ENCODE measurements around the gene CTXND1.
"Not testable (repeated sequence)": the region's sequence is repeated elsewhere in the genome, so short reads cannot be mapped to it uniquely, and the experiment has no call there.

Gene CTXND1

GRCh38 chr15:80252121-80252518, at the start of gene CTXND1:
Gene CTXND1 (minus strand): TSS chr15:80252213. CDS start chr15:80201949, 50,264 bp downstream.
- no peak for DNase-seq (ENCODE audit: low read depth in 2 of 2)

GRCh38 chr15:80301472-80301871, 49.5 kb upstream of the CTXND1 start:
- no peak for DNase-seq (ENCODE audit: low read depth in 2 of 2)

GRCh38 chr15:80295777-80296176, 43.8 kb upstream of the CTXND1 start:
- not testable (repeated sequence) for DNase-seq (ENCODE audit: low read depth in 2 of 2)

- no peak for DNase-seq (ENCODE audit: low read depth in 2 of 2)
Observed at GRCh38 chr15:80292079-80292478, 40.1 kb upstream of the CTXND1 start.

- not testable (repeated sequence) for DNase-seq (ENCODE audit: low read depth in 2 of 2)
Observed at GRCh38 chr15:80290891-80291290, 38.9 kb upstream of the CTXND1 start.

- no peak for DNase-seq (ENCODE audit: low read depth in 2 of 2)
Observed at GRCh38 chr15:80289528-80290495, 37.8 kb upstream of the CTXND1 start.

GRCh38 chr15:80288131-80288530, 36.1 kb upstream of the CTXND1 start:
- no peak for DNase-seq (ENCODE audit: low read depth in 2 of 2)

- no peak for DNase-seq (ENCODE audit: low read depth in 2 of 2)
Observed at GRCh38 chr15:80286055-80286454, 34.0 kb upstream of the CTXND1 start.

GRCh38 chr15:80285379-80285778, 33.4 kb upstream of the CTXND1 start:
- no peak for DNase-seq (ENCODE audit: low read depth in 2 of 2)

GRCh38 chr15:80283531-80283930, 31.5 kb upstream of the CTXND1 start:
- no peak for DNase-seq (ENCODE audit: low read depth in 2 of 2)

- no peak for DNase-seq (ENCODE audit: low read depth in 2 of 2)
Observed at GRCh38 chr15:80277147-80277546, 25.1 kb upstream of the CTXND1 start.

- no peak for DNase-seq (ENCODE audit: low read depth in 2 of 2)
Observed at GRCh38 chr15:80275961-80276360, 23.9 kb upstream of the CTXND1 start.

GRCh38 chr15:80274996-80275395, 23.0 kb upstream of the CTXND1 start:
- DNase-seq (ENCODE audit: low read depth in 2 of 2), result no peak

- DNase-seq (ENCODE audit: low read depth in 2 of 2), result no peak
Observed at GRCh38 chr15:80274554-80274953, 22.5 kb upstream of the CTXND1 start.

GRCh38 chr15:80272987-80273386, 21.0 kb upstream of the CTXND1 start:
- DNase-seq (ENCODE audit: low read depth in 2 of 2), result no peak

GRCh38 chr15:80270472-80270871, 18.5 kb upstream of the CTXND1 start:
- DNase-seq (ENCODE audit: low read depth in 2 of 2), result no peak

GRCh38 chr15:80268101-80268500, 16.1 kb upstream of the CTXND1 start:
- DNase-seq (ENCODE audit: low read depth in 2 of 2), result no peak

- DNase-seq (ENCODE audit: low read depth in 2 of 2), result no peak
Observed at GRCh38 chr15:80267658-80268057, 15.6 kb upstream of the CTXND1 start.

- DNase-seq (ENCODE audit: low read depth in 2 of 2), result no peak
Observed at GRCh38 chr15:80266745-80267144, 14.7 kb upstream of the CTXND1 start.

- no peak for DNase-seq (ENCODE audit: low read depth in 2 of 2)
Observed at GRCh38 chr15:80266113-80266512, 14.1 kb upstream of the CTXND1 start.

GRCh38 chr15:80265021-80265420, 13.0 kb upstream of the CTXND1 start:
- DNase-seq (ENCODE audit: low read depth in 2 of 2), result peak; percentile 7 to 33

GRCh38 chr15:80264031-80264430, 12.0 kb upstream of the CTXND1 start:
- DNase-seq (ENCODE audit: low read depth in 2 of 2), result no peak

- DNase-seq (ENCODE audit: low read depth in 2 of 2), result no peak
Observed at GRCh38 chr15:80260551-80260950, 8.5 kb upstream of the CTXND1 start.

Measured in stimulated activated CD4-positive, alpha-beta T cell treated with anti-CD3 and anti-CD28 coated beads, Interleukin-15, amount 100 ng/mL, for 48 hours (primary cell).